GM23338 (cell line): Measurements from ENCODE around the gene WRNIP1. TPM values are rescaled to one million over a fixed set of nuclear protein-coding genes. Genes with fewer than 3 reads are reported as not detected.

Source experiments
- ATAC-seq: fragments of 200-7000 bp; cut with Tn5 transposase; 3 replicates; pipeline ENCODE4 v1.9.1; 2020
- DNase-seq: peaks from one replicate; pipeline ENCODE4 v3.0.0-alpha.2; 2015; ENCODE audit warnings: low spot score
- H2AFZ ChIP-seq: fragments of 200-600 bp; sonication (generic); 2 replicates; pipeline ENCODE4 v1.8.0; 2016; ENCODE audit warnings: antibody characterized with exemption, mild to moderate bottlenecking, moderate library complexity
- H3F3A ChIP-seq: fragments of 200-600 bp; sonication (generic); replicated peaks from 2 replicates; pipeline ENCODE4 v1.8.0; 2017; ENCODE audit warnings: antibody characterized with exemption, mixed run types, low read depth
- H3K27ac ChIP-seq: fragments of 200-600 bp; sonication (generic); 2 replicates; pipeline ENCODE4 v1.6.1; 2016; ENCODE audit warnings: low read depth
- H3K27me3 ChIP-seq: fragments of 200-600 bp; sonication (generic); 2 replicates; pipeline ENCODE4 v1.8.0; 2016; ENCODE audit warnings: mild to moderate bottlenecking, mixed run types, moderate library complexity; ENCODE audit not compliant: insufficient read depth
- H3K36me3 ChIP-seq: fragments of 200-600 bp; sonication (generic); 2 replicates; pipeline ENCODE4 v1.8.0; 2016; ENCODE audit warnings: mild to moderate bottlenecking; ENCODE audit not compliant: insufficient read depth
- H3K4me1 ChIP-seq: fragments of 200-600 bp; sonication (generic); 2 replicates; pipeline ENCODE4 v1.8.0; 2016; ENCODE audit warnings: mild to moderate bottlenecking, moderate library complexity; ENCODE audit not compliant: insufficient read depth
- H3K4me2 ChIP-seq: fragments of 200-600 bp; sonication (generic); 2 replicates; pipeline ENCODE4 v1.7.1; 2017; ENCODE audit warnings: mixed run types
- H3K4me3 ChIP-seq: fragments of 200-600 bp; sonication (generic); 2 replicates; pipeline ENCODE4 v1.6.1; 2016; ENCODE audit warnings: mixed run types
- H3K79me2 ChIP-seq: fragments of 200-600 bp; sonication (generic); replicated peaks from 2 replicates; pipeline ENCODE4 v1.8.0; 2017; ENCODE audit warnings: mild to moderate bottlenecking; ENCODE audit not compliant: insufficient read depth
- H3K9me2 ChIP-seq: fragments of 200-600 bp; sonication (generic); 2 replicates; pipeline ENCODE4 v1.8.0; 2017; ENCODE audit not compliant: insufficient read depth
- H4K20me1 ChIP-seq: fragments of 200-600 bp; sonication (generic); replicated peaks from 2 replicates; pipeline ENCODE4 v1.8.0; 2017; ENCODE audit warnings: mild to moderate bottlenecking; ENCODE audit not compliant: insufficient read depth
- H3K27ac Mint-ChIP-seq: 2 replicates; pipeline ENCODE4 v1.8.0; 2020; ENCODE audit warnings: inconsistent platforms, mild to moderate bottlenecking, moderate library complexity, mixed read lengths
- H3K27me3 Mint-ChIP-seq: 3 replicates; pipeline ENCODE4 v1.8.0; 2022; ENCODE audit warnings: low read depth, mild to moderate bottlenecking, moderate library complexity, mixed read lengths, inconsistent platforms; ENCODE audit not compliant: insufficient read depth, poor library complexity
- H3K36me3 Mint-ChIP-seq: 3 replicates; pipeline ENCODE4 v1.8.0; 2021; ENCODE audit warnings: low read depth, mild to moderate bottlenecking, inconsistent platforms, moderate library complexity, mixed read lengths
- H3K4me1 Mint-ChIP-seq: 3 replicates; pipeline ENCODE4 v1.8.0; 2020; ENCODE audit warnings: mild to moderate bottlenecking, inconsistent platforms, mixed read lengths
- H3K4me3 Mint-ChIP-seq: 3 replicates; pipeline ENCODE4 v1.8.0; 2021; ENCODE audit warnings: moderate library complexity, mild to moderate bottlenecking, inconsistent platforms, mixed read lengths
- H3K9me3 Mint-ChIP-seq: 3 replicates; pipeline ENCODE4 v1.8.0; 2020; ENCODE audit warnings: moderate library complexity, mild to moderate bottlenecking, inconsistent platforms, mixed read lengths
- CREB1 ChIP-seq: fragments of 250-450 bp; sonication (Bioruptor Pico); IDR thresholded peaks from 2 replicates; pipeline ENCODE4 v1.5.0; 2020; ENCODE audit warnings: low read depth, mild to moderate bottlenecking, moderate library complexity
- CTCF ChIP-seq, 2 experiments: fragments of 200-600 bp in 1 of 2; sonication (generic) in 1 of 2; conservative IDR thresholded peaks; 2 replicates each; pipeline versions ENCODE4 v1.5.1 to v1.6.1; 2016 to 2017; ENCODE audit warnings: antibody characterized with exemption in 2 of 2, low read depth in 2 of 2, mild to moderate bottlenecking in 2 of 2, moderate library complexity in 1 of 2
- ETS1 ChIP-seq: IDR thresholded peaks from 2 replicates; pipeline ENCODE4 v1.6.1; 2016; ENCODE audit warnings: antibody characterized with exemption
- EZH2 ChIP-seq: fragments of 200-600 bp; sonication (generic); IDR thresholded peaks from one replicate; pipeline ENCODE4 v1.8.0; 2017; ENCODE audit warnings: antibody characterized with exemption, mild to moderate bottlenecking, low read depth; ENCODE audit not compliant: unreplicated experiment
- EZH2phosphoT487 ChIP-seq: fragments of 200-600 bp; sonication (generic); IDR thresholded peaks from one replicate; pipeline ENCODE4 v1.8.1; 2018; ENCODE audit warnings: antibody characterized with exemption; ENCODE audit not compliant: unreplicated experiment
- JUNB ChIP-seq: IDR thresholded peaks from one replicate; pipeline ENCODE4 v1.6.1; 2016; ENCODE audit warnings: antibody characterized with exemption; ENCODE audit not compliant: unreplicated experiment
- NANOG ChIP-seq: IDR thresholded peaks from 2 replicates; pipeline ENCODE4 v1.6.1; 2016; ENCODE audit warnings: antibody characterized with exemption, borderline replicate concordance
- POLR2AphosphoS5 ChIP-seq: IDR thresholded peaks from 2 replicates; pipeline ENCODE4 v1.6.1; 2016; ENCODE audit warnings: antibody characterized with exemption, low read depth
- REST ChIP-seq: IDR thresholded peaks from one replicate; pipeline ENCODE4 v1.6.1; 2018; ENCODE audit warnings: antibody characterized with exemption; ENCODE audit not compliant: unreplicated experiment
- STAT1 ChIP-seq: IDR thresholded peaks from one replicate; pipeline ENCODE4 v1.6.1; 2016; ENCODE audit warnings: antibody characterized with exemption; ENCODE audit not compliant: unreplicated experiment
- ZNF114 ChIP-seq: fragments of 250-450 bp; sonication (Bioruptor Pico); IDR thresholded peaks from 2 replicates; pipeline ENCODE4 v1.5.0; 2020; ENCODE audit warnings: mild to moderate bottlenecking, moderate library complexity
- ZNF331 ChIP-seq: fragments of 250-450 bp; sonication (Bioruptor Pico); IDR thresholded peaks from 2 replicates; pipeline ENCODE4 v1.5.0; 2020; ENCODE audit warnings: low read depth, mild to moderate bottlenecking, moderate library complexity
- ZNF462 ChIP-seq: fragments of 250-450 bp; sonication (Bioruptor Pico); IDR thresholded peaks from 2 replicates; pipeline ENCODE4 v1.5.0; 2020; ENCODE audit warnings: mild to moderate bottlenecking, moderate library complexity
- polyA plus RNA-seq: library from polyadenylated mRNA; unstranded; fragments of >200 nt; fragmentation: Nextera tagmentation; extraction: Ambion mirVana; gene quantifications from 2 replicates; pipeline ENCODE4 v1.2.1, GENCODE V29; 2016
- total RNA-seq: library from RNA; depleted of rRNA; stranded (reverse); fragments of >200 nt; shearing (Covaris generic); gene quantifications from 2 replicates; pipeline ENCODE4 v1.2.3, GENCODE V29; 2014

Gene WRNIP1
- total and polyA plus RNA-seq, 2 experiments from 2014 or later, result 27.6 to 66.0 TPM

GRCh38 chr6:2803731-2804429, 38.7 kb downstream of the WRNIP1 start:
- ATAC-seq, result no peak
- peaks cover 2% of the 10 kb centered on the region; the same call in 1 of the 3 replicates for H3K4me1 Mint-ChIP-seq
- H4K20me1 ChIP-seq, result no peaks in the 10 kb centered on the region

More at GRCh38 chr6:2803731-2804429, 38.7 kb downstream of the WRNIP1 start:
- no peak overlapping the region for H2AFZ ChIP-seq
- H3K79me2 ChIP-seq, result no peaks in the 10 kb centered on the region
- H3K4me2 ChIP-seq, result no peak overlapping the region
- Mint-ChIP-seq H3K27me3 (peaks cover 10% of the 10 kb centered on the region), H3K9me3 (peaks cover 2% of the 10 kb centered on the region; the same call in 2 of the 3 replicates), H3K36me3 (0 out of 3 replicates have a peak, but pooled peaks cover 2% of the 10 kb centered on the region), H3K4me3 (no peak overlapping the region), H3K27ac (no peak overlapping the region)
- no peaks in the 10 kb centered on the region for H3K36me3 ChIP-seq
- no peaks in the 10 kb centered on the region for H3K4me1 ChIP-seq
- H3K9me2 ChIP-seq, result no peaks in the 10 kb centered on the region
- H3K27ac ChIP-seq, result no peak overlapping the region
- no peak for TF ChIP-seq CTCF (conservative IDR thresholded peaks at IDR 0.05; ENCODE audit: low read depth in 2 of 2)
- TF ChIP-seq ZNF462 (CRISPR knock-in tag), result no peak
- no peak for TF ChIP-seq POLR2AphosphoS5
- no peak for TF ChIP-seq CREB1 (CRISPR knock-in tag)
- TF ChIP-seq STAT1, result no peak
- no peak for TF ChIP-seq ZNF331 (CRISPR knock-in tag)
- no peak for TF ChIP-seq EZH2
- no peak for TF ChIP-seq ETS1
- TF ChIP-seq NANOG, result no peak
- TF ChIP-seq EZH2phosphoT487, result no peak
- TF ChIP-seq ZNF114 (CRISPR knock-in tag), result no peak
- no peak for TF ChIP-seq JUNB
- TF ChIP-seq REST, result no peak
- H3K27me3 ChIP-seq, result no peaks in the 10 kb centered on the region
- no peak overlapping the region for H3K4me3 ChIP-seq
- no peaks in the 10 kb centered on the region for H3F3A ChIP-seq
- no peak for DNase-seq
